ENCODE data around the gene ZSCAN5B.
"Not testable (repeated sequence)": the region's sequence is repeated elsewhere in the genome, so short reads cannot be mapped to it uniquely, and the experiment has no call there.

ZSCAN5B gene

DNA sequence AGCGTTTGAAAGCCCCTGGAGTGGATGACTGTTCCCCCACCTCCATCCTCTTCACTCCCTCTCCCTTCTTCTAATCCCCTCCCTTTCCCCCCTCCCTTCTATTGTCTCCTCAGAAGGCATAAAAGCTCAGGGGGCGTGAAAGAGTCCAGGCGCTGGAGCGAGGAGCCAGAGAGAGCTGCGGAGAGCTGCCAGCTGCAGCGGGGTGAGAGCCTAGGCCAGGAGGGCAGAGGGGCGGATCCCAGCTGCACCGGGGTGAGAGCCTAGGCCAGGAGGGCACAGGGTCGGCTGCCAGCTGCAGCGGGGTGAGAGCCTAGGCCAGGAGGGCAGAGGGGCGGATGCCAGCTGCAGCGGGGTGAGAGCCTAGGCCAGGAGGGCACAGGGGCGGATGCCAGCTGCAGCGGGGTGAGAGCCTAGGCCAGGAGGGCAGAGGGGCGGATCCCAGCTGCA lies 21.7 kb downstream of the ZSCAN5B start, which contains the start of gene GALP:
TSS of gene GALP (plus strand) at position 148 of the 447 bp plus-strand sequence. CDS start 1,101 bp downstream, outside the sequence.
- DNase-seq: not testable (repeated sequence)

DNA sequence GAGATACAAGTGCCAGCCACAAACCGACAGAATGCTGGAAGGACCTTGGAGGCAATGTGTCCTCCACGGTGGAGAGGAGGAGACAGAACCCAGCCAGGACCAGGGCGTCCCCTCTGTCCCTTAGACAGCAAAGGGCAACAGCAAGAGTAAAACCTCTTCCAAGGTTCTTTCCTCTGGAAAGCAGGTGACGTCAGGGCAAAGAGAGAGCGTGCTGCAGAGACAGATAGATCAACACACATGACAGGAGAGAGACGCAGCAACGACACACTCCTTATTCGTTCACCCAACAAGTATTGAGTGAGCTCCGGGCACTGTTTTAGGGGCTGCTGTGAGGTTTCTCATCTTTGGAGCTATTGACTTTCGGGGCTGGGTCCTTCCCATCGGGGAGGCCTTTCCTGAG lies 23.0 kb downstream of the ZSCAN5B start:
- peak; percentile 26 for DNase-seq

GRCh38 chr19:56174086-56174485 lies 23.5 kb downstream of the ZSCAN5B start:
- no peak for DNase-seq

- peak; percentile 99 for DNase-seq
Observed at GRCh38 chr19:56170261-56170660, 27.3 kb downstream of the ZSCAN5B start.

DNA sequence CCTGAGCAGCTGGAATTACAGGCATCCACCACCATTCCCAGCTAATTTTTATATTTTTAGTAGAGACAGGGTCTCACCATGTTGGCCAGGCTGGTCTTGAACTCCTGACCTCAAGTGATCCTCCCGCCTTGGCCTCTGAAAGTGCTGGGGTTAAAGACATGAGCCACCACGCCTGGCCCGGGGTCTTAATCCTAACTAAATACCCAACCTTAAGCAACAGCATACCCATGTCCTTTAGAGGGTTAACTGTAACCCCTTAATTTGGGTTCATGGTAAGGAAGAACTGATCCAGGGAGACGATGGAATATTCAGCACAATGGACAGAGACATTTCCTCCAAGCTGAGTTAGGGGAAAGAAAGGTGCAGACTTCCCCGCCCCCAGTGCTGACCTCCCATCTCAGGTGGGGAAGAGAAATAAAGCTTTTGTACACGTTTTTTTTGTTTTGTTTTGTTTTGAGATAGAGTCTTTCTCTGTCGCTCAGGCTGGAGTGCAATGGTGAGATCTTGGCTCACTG lies 30.5 kb downstream of the ZSCAN5B start:
- no peak for DNase-seq

- DNase-seq: no peak
Observed at GRCh38 chr19:56163097-56163496, 34.5 kb downstream of the ZSCAN5B start.

- DNase-seq: peak; percentile 35
Observed at GRCh38 chr19:56162258-56162657, 35.3 kb downstream of the ZSCAN5B start.

GRCh38 chr19:56161534-56161933 lies 36.0 kb downstream of the ZSCAN5B start:
- no peak for DNase-seq

DNA sequence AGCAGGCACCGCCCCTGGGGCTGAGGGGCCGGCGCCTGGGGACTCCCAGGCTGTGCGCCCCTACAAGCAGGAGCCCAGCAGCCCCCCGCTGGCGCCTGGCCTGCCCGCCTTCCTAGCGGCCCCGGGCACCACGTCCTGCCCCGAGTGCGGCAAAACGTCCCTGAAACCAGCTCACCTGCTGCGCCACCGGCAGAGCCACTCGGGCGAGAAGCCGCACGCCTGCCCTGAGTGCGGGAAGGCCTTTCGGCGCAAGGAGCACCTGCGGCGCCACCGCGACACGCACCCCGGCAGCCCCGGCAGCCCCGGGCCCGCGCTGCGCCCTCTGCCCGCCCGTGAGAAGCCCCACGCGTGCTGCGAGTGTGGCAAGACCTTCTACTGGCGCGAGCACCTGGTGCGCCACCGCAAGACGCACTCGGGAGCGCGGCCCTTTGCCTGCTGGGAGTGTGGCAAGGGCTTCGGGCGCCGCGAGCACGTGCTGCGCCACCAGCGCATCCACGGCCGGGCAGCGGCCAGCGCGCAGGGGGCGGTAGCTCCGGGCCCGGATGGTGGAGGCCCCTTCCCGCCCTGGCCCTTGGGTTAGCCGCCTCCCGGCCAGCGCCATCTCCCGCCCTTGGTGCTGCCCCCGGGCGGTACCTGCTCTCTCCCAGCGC lies 37.8 kb downstream of the ZSCAN5B start:
- DNase-seq: no peak

DNA sequence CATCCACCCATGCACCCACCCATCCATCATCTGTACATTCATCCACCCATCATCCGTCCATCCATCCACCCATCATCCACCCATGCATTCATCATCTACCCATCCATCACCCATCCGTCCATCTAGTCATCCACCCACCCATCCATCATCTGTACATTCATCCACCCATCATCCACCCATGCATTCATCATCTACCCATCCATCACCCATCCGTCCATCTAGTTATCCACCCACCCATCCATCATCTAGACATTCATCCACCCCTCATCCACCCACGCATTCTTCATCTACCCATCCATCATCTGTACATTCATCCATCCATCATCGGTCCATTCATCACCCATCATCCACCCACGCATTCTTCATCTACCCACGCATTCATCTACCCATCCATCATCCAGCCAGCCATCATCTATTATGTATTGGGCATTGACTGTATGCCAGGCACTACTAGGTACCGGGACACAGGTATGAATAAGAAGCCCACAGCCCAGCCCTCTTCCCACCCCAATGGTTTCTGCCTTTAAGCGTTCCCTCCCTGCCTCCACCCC lies 38.5 kb downstream of the ZSCAN5B start:
- no peak for DNase-seq

DNA sequence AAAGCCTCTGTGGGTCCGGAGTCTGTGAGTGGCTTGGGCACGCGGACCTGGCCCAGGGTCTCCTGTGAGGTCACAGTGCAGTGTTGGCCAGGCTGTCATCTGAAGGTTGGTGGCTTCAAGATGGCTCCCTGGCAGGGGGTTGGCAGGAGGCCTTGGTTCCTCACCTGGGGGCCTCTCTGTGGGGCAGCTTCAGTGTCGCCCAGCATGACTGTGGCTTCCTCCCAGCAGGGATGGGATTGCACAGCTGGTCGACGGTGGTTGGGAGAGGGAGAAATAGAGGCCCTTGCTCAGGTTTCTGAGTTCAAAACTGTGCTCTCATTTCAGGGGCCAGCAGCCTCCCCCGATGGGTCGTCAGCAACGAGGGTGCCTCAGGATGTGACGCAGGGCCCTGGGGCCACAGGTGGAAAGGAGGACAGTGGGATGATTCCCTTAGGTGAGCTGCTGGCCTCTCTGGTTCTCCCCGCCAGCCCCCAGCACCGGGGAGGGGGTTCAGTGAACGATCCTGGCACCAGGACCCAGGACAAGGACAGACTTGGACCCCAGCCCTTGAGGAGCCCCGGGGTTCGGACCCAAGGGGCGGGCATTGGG lies 39.3 kb downstream of the ZSCAN5B start:
- DNase-seq: no peak

GRCh38 chr19:56156768-56157167 lies 40.8 kb downstream of the ZSCAN5B start:
- DNase-seq: no peak

DNA sequence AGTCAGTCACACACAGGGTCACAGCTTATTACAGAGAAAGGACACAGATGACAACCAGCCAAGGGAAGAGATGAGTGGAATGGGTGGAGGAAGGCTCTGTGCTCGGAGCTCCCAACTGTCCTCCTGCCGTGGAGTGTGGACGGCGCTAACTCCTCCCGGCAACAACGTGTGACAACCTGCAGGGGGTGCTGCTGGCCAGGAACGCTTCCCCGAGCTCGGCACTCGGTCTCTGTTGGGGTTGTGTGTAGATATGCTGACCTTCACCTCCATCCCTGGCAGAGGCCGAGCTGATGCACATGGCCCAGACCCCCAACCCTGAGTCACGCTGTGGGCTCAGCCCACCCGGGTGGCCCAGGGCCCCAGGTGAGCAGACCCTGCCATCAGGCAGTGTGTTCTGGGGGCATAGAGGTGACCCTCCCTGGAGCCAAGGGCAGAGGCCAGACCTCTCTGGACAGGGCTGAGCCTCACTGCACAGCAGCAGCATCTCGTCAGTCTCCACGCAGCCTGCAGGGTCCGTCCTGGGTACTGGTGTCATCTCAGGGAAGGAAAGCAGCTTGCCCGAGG lies 42.4 kb downstream of the ZSCAN5B start:
- DNase-seq: peak; percentile 58

GRCh38 chr19:56153507-56153906 lies 44.1 kb downstream of the ZSCAN5B start:
- DNase-seq: no peak

DNA sequence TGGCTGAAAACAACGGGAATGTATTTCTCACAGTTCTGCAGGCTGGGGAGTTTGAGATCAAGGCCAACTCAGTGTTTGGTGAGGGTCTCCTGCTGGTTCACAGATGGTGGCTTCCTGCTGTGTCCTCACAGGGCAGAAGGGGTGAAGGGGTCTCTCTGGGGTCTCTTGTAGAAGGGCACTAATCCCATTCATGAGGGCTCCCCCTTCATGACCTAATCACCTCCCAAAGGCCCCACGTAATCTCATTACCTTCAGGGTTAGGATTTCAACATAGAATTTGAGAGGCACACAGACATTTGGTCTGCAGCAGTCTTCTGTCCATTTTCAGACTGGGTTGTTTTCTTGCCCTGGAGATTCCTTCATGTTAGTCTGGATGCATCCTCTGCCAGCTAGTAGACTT lies 44.9 kb downstream of the ZSCAN5B start:
- no peak for DNase-seq

DNA sequence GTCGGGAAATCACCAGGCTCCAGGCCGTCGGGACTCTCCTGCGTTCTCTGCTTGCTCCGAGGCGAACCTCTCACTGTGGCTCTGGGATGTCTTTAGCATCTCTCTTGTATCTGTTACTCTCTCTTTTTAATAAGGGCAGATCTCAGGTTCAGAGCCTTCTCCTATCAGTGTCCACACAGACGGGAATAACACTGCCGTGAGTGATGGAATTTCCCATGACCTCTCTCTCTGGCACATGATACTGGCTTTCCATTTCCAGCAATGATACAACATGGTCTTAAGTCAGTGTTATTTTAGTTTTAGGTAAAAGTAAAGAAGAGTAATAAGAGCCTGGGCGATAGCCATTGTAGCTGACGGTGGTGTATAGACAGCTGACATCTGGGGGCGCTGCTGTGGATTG lies 47.2 kb downstream of the ZSCAN5B start:
- no peak for DNase-seq

GRCh38 chr19:56149656-56150038 lies 47.9 kb downstream of the ZSCAN5B start:
- no peak for DNase-seq

DNA sequence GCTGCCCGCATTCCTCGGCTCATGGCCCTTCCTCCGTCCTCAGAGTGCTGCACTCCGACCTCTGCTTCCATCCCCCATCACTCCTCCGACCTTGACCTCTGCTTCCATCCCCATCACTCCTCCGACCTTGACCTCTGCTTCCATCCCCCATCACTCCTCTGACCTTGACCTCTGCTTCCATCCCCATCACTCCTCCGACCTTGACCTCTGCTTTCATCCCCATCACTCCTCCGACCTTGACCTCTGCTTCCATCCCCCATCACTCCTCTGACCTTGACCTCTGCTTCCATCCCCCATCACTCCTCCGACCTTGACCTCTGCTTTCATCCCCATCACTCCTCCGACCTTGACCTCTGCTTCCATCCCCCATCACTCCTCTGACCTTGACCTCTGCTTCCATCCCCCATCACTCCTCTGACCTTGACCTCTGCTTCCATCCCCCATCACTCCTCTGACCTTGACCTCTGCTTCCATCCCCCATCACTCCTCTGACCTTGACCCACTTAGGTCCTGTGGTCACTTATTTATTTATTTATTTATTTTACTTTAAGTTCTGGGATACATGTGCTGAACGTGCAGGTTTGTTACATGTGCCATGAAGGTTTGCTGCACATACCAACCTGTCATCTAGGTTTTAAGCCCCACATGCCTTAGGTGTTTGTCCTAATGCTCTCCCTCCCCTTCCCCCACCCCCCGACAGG lies 48.5 kb downstream of the ZSCAN5B start:
- DNase-seq: not testable (repeated sequence)

- no peak for DNase-seq
Observed at GRCh38 chr19:56148096-56148495, 49.5 kb downstream of the ZSCAN5B start.

DNA sequence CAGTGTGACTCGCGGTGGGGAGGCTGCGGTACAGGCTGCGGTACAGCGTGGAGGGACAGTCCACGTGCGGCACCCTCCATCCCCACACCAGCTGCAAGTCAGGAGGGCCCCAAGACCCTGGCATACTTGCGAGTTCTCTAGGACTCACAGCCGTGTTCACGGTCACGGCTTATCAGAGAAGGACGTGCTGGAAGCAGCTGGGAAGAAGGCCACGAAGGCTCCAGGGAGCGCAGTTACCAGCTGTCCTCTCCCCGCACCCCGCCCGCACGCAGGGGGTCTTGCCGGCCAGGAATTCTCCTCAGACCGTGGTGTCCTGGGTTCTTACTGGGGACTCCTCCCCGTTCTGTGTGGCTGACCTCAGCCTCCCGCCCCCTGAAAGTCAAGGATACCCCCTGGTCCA lies 50.3 kb downstream of the ZSCAN5B start:
- DNase-seq: no peak

DNA sequence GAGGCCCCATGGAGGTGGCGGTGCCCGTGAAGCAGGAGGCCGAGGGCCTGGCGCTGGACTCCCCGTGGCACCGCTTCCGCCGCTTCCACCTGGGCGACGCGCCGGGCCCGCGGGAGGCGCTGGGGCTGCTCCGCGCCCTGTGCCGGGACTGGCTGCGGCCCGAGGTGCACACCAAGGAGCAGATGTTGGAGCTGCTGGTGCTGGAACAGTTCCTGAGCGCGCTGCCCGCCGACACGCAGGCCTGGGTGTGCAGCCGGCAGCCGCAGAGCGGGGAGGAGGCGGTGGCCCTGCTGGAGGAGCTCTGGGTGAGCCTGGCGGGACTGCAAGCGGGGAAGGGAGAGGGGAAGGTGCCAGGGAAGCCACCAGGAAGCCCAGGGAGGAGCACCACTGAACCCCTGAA lies 50.7 kb downstream of the ZSCAN5B start:
- no peak for DNase-seq

DNA sequence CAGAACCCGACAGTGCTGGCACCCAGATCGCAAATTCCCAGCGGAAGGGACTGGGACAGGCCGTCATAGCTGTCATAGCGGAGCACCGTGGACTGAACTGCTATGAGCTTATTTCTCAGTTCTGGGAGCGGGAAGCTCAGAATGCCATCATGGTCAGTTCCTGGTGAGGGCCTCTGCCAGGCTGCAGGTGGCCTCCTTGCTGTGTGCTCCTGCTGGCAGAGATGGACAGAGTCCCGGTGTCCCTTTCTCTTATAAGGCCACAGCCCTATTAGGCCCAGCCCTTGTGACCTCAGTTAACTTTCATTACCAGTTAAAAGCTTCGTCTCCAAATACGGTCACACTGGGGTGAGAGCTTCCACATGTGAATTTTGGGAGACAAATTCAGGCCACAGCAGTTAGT lies 51.9 kb downstream of the ZSCAN5B start:
- no peak for DNase-seq

- no peak for DNase-seq
Observed at GRCh38 chr19:56144831-56145230, 52.8 kb downstream of the ZSCAN5B start.
